IPS DF 6.9 (cell line): ENCODE measurements around the gene ABI3BP.

ENCODE experiments used
- DNase-seq: peaks from one replicate; pipeline ENCODE4 v3.0.0-alpha.2; 2013; ENCODE audit warnings: low read depth, low spot score
- H3K27ac ChIP-seq: one replicate; pipeline ENCODE4 v1.5.1; 2013; ENCODE audit warnings: low read length, control low read depth
- H3K27me3 ChIP-seq: 2 replicates; pipeline ENCODE4 v1.6.1; 2013; ENCODE audit warnings: mild to moderate bottlenecking, low read length; ENCODE audit not compliant: control insufficient read depth, insufficient read depth
- H3K36me3 ChIP-seq: 2 replicates; pipeline ENCODE4 v1.6.1; 2013; ENCODE audit warnings: low read length; ENCODE audit not compliant: control insufficient read depth, insufficient read depth
- H3K4me1 ChIP-seq: 2 replicates; pipeline ENCODE4 v1.6.1; 2013; ENCODE audit warnings: low read length; ENCODE audit not compliant: control insufficient read depth, insufficient read depth
- H3K4me3 ChIP-seq: 2 replicates; pipeline ENCODE4 v1.5.1; 2013; ENCODE audit warnings: mild to moderate bottlenecking, low read length
- H3K9me3 ChIP-seq: 2 replicates; pipeline ENCODE4 v1.6.1; 2013; ENCODE audit warnings: low read length, inconsistent platforms; ENCODE audit not compliant: control insufficient read depth, insufficient read depth
- WGBS: extraction: QIAGEN DNeasy Blood & Tissue Kit; methylation state at CpG from one replicate; pipeline ENCODE4 v1.1.7; 2013; ENCODE audit warnings: mixed read lengths, missing lambda C conversion rate; ENCODE audit not compliant: insufficient read length, insufficient coverage; 5-methylcytosine and 5-hydroxymethylcytosine counted together

The ABI3BP gene

GRCh38 chr3:100811779-100812507, 181.3 kb downstream of the ABI3BP start:
- H3K27ac ChIP-seq, result no peak overlapping the region

DNA sequence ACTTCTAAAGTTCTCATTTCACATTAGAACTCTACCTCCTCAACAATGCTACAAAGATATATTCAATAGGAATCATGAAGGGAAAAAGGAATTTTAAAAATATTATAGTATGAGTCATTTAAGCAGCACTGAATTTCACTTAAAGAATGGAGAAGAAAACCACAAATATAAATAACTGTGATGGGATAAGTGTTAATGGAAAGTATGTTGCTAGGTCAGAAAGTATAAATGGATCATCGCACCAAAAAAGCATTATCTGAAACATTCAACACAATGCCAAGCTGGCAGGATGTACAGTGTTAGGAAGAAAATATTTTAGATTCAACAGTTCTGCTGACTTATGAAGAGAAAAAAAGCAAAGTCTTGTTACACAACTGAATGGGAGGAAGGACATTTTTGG, 182.6 kb downstream of the ABI3BP start:
- no peaks in the 10 kb centered on the region for H3K9me3 ChIP-seq
- no peak overlapping the region for H3K27ac ChIP-seq
- no peak for DNase-seq
- WGBS, result no CpG with 5 or more reads among the region's 1 CpG
- H3K36me3 ChIP-seq, result no peaks in the 10 kb centered on the region
- H3K4me1 ChIP-seq, result no peaks in the 10 kb centered on the region
- no peak overlapping the region for H3K4me3 ChIP-seq
- no peaks in the 10 kb centered on the region for H3K27me3 ChIP-seq

More at GRCh38 chr3:100811779-100812507, 181.3 kb downstream of the ABI3BP start:
- no peaks in the 10 kb centered on the region for H3K4me1 ChIP-seq
- no peak for DNase-seq
- no peak overlapping the region for H3K4me3 ChIP-seq
- 100% methylated on average over 2 of the region's 6 CpGs for WGBS
- H3K9me3 ChIP-seq, result no peaks in the 10 kb centered on the region
- H3K27me3 ChIP-seq, result no peaks in the 10 kb centered on the region
- no peaks in the 10 kb centered on the region for H3K36me3 ChIP-seq

GRCh38 chr3:100804631-100805030, 188.6 kb downstream of the ABI3BP start:
- Histone ChIP-seq H3K9me3 (no peaks in the 10 kb centered on the region), H3K27me3 (no peaks in the 10 kb centered on the region), H3K36me3 (no peaks in the 10 kb centered on the region), H3K4me3 (no peak overlapping the region), H3K4me1 (no peaks in the 10 kb centered on the region), H3K27ac (no peak overlapping the region)
- WGBS, result no CpG with 5 or more reads among the region's 2 CpGs
- DNase-seq, result no peak

DNA sequence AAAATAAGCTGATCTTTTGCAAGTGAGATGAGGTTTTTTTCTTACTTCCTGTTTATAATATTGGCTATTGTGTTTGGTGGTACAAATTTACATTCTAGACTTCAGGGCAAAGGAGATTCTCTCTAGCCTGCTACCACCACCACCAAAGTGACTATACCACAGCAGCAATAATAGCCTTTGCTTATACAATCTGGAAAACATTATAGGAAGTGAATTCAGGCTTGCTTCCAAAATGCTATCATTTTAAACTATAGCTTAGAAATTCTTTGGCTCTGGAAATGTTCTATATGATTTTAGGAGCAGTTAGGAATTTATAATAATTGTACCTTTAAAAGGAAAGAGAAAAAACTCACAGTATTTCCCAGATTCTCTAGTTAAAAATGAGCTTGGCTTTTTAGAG, 189.5 kb downstream of the ABI3BP start:
- H3K9me3 ChIP-seq, result no peaks in the 10 kb centered on the region
- no peaks in the 10 kb centered on the region for H3K4me1 ChIP-seq
- H3K27ac ChIP-seq, result no peak overlapping the region
- no peak overlapping the region for H3K4me3 ChIP-seq
- H3K27me3 ChIP-seq, result no peaks in the 10 kb centered on the region
- DNase-seq, result no peak
- no peaks in the 10 kb centered on the region for H3K36me3 ChIP-seq

DNA sequence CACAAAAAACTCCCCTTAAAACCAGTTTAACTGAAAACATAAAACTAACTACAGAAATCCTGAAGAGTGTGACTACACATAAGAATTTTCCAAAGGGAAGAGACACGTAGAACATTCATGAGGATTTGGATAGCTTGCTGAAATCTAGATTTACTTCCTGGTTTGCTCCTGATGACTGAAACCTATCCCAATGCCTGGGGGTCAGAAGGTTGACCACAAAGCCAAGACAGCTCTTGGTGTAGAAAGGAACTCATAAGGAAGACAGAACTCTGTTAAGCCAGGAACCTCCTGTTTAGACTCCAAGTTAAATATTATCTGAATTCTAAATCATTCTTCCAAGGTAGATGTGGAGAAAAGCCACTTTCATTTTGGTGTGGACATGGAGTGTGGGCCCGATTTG, 191.1 kb downstream of the ABI3BP start:
- no peaks in the 10 kb centered on the region for H3K9me3 ChIP-seq
- no peak overlapping the region for H3K27ac ChIP-seq
- WGBS, result no CpG with 5 or more reads among the region's 2 CpGs
- H3K4me1 ChIP-seq, result no peaks in the 10 kb centered on the region
- no peaks in the 10 kb centered on the region for H3K36me3 ChIP-seq
- no peaks in the 10 kb centered on the region for H3K27me3 ChIP-seq
- no peak for DNase-seq
- no peak overlapping the region for H3K4me3 ChIP-seq

DNA sequence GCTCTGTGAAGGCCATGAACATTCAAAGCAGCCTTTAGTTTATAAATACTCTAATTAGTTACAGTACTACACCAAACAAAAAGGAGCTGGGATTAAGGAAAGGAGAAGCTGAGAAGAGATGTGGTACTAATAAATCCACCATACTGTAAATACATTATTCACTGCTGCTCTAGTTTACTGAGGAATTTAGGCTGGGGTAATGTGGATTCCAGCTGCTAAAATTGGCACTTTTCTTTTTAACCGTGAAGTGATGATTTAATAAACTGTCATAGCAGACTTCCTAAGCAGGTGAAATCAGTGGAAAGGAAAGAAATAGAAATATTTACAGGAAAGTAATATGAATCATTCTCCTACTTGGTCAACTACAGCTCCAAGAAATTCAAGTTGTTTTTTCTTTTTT, 195.2 kb downstream of the ABI3BP start:
- WGBS, result no CpG with 5 or more reads among the region's 1 CpG
- Histone ChIP-seq H3K36me3 (no peaks in the 10 kb centered on the region), H3K4me1 (no peaks in the 10 kb centered on the region), H3K27ac (no peak overlapping the region), H3K27me3 (no peaks in the 10 kb centered on the region), H3K4me3 (no peak overlapping the region), H3K9me3 (no peaks in the 10 kb centered on the region)
- DNase-seq, result no peak

DNA sequence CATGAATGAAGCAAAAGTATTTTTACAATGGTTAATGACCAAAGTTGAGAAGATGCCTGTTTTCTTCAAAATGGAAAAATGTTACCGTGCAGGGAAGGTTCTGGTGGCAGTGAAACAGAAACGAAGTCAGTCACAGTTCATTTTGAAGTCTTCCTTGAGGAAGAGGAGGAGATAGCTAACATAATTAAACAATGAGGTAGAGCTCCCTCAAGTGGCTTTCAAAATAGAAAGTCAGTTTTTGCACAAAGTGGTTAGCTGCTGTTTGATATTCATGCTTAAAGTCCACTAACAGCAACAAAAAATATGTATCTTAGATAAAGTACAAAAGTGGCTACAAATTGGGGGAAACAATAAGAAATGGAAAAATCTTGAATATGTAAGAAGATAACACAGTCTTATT, 196.7 kb downstream of the ABI3BP start:
- no peaks in the 10 kb centered on the region for H3K4me1 ChIP-seq
- no CpG with 5 or more reads among the region's 2 CpGs for WGBS
- H3K9me3 ChIP-seq, result no peaks in the 10 kb centered on the region
- no peaks in the 10 kb centered on the region for H3K36me3 ChIP-seq
- H3K27ac ChIP-seq, result no peak overlapping the region
- H3K27me3 ChIP-seq, result no peaks in the 10 kb centered on the region
- H3K4me3 ChIP-seq, result no peak overlapping the region
- no peak for DNase-seq

DNA sequence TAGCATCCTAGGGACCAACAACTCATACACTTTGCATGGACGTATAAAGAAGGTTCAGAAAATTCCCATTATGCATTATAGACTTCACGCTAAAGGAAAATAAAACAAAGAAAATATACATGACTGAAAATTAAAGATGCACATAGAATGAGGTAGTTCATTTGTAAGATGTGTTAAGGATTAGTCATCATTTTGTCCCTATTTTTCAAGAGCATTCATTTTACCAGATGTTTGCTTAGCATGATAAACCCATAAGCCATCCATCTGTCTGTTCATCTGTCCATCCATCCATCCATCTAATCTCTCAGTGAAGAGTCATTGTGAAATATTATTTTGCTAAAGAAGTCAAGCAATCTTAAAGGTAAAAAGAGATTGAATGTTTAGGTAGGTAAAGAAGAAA, 203.6 kb downstream of the ABI3BP start:
- no peak for DNase-seq
- Histone ChIP-seq H3K4me3 (no peak overlapping the region), H3K36me3 (no peaks in the 10 kb centered on the region), H3K27me3 (no peaks in the 10 kb centered on the region), H3K27ac (no peak overlapping the region), H3K9me3 (no peaks in the 10 kb centered on the region), H3K4me1 (no peaks in the 10 kb centered on the region)
- no CpG with 5 or more reads among the region's 2 CpGs for WGBS

GRCh38 chr3:100783619-100784018, 209.6 kb downstream of the ABI3BP start:
- Histone ChIP-seq H3K36me3 (no peaks in the 10 kb centered on the region), H3K27ac (no peak overlapping the region), H3K4me1 (no peaks in the 10 kb centered on the region), H3K27me3 (no peaks in the 10 kb centered on the region), H3K4me3 (no peak overlapping the region), H3K9me3 (no peaks in the 10 kb centered on the region)
- DNase-seq, result no peak
- no CpG with 5 or more reads among the region's 3 CpGs for WGBS

- no CpG with 5 or more reads among the region's 3 CpGs for WGBS
- H3K4me1 ChIP-seq, result no peaks in the 10 kb centered on the region
- no peak for DNase-seq
- H3K36me3 ChIP-seq, result no peaks in the 10 kb centered on the region
- H3K27ac ChIP-seq, result no peak overlapping the region
- H3K9me3 ChIP-seq, result no peaks in the 10 kb centered on the region
- no peaks in the 10 kb centered on the region for H3K27me3 ChIP-seq
- H3K4me3 ChIP-seq, result no peak overlapping the region
Observed at GRCh38 chr3:100782906-100783305, 210.3 kb downstream of the ABI3BP start.

DNA sequence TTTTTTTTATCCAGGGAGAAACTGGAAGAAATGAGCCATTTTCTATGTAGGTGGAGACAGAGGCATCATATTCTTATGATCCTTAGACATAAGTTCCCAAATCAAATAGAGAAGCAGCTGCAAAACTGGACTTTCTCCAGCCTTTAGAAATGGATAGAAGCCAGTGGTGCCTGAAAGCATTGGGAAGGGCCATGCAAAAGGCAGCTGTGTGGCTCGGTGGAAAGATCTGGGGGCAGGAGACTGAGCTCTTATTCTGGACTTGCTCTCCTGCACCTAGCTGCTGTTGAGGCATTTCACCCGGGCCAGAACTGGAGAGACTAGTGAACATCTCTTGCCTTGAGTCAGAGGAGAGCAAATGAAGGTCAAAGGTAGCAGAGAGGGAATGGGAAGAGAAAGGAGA, 210.9 kb downstream of the ABI3BP start:
- Histone ChIP-seq H3K27me3 (no peaks in the 10 kb centered on the region), H3K36me3 (no peaks in the 10 kb centered on the region), H3K4me1 (no peaks in the 10 kb centered on the region), H3K9me3 (no peaks in the 10 kb centered on the region), H3K4me3 (no peak overlapping the region), H3K27ac (no peak overlapping the region)
- DNase-seq, result no peak
- no CpG with 5 or more reads among the region's 2 CpGs for WGBS
